SW 1271 (cell line): ENCODE results near the gene ITGB7.

Experiments
- DNase-seq, 2 experiments: peaks; one replicate each; lab custom pipeline; 2025; lab: John Stamatoyannopoulos, UW

ITGB7 gene

GRCh38 chr12:53196486-53196885 is 10.6 kb downstream of the ITGB7 start:
- no peak for DNase-seq

GRCh38 chr12:53195516-53196420 is 11.3 kb downstream of the ITGB7 start:
- DNase-seq = no peak

DNA sequence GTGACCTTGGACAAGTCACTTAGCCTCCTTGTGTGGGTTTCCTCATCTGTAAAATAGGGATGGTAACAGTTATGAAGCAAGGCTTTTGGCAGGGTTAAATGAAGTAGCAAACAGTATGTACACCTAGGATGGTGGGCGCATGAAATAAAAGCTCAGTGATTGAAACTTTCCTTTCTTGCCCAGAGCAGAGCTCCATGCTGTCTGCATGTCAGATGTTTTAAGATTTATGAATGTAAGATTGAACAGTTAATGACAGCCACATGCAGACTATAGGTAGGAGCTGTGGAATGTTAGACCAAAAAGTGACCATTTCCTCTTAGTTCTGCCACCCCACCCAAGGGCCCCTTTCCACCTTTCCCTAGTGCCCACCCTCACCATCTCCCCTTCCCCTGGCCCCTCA is 12.1 kb downstream of the ITGB7 start:
- no peak for DNase-seq

GRCh38 chr12:53193985-53194716 is 12.9 kb downstream of the ITGB7 start:
- DNase-seq = no peak

DNA sequence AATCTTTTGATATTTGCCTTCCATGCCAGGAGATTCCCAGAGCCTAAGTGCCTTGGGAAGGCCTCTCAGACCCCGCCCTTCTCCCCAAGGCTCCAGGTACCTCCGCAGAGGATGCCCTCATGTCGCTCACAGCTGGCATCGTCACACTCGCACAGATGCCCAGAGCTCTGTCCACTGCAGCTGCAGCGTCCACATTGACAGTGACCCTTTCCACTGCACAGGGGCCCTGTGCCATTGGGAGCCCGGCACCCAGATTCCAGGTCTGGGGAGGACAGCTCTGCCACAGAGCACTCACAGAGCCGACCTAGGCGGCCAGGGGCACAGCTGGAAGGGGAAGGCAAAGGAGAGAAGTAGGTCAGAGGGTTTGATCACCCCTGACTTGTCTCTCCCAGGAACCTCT is 14.0 kb downstream of the ITGB7 start:
- DNase-seq = no peak

DNA sequence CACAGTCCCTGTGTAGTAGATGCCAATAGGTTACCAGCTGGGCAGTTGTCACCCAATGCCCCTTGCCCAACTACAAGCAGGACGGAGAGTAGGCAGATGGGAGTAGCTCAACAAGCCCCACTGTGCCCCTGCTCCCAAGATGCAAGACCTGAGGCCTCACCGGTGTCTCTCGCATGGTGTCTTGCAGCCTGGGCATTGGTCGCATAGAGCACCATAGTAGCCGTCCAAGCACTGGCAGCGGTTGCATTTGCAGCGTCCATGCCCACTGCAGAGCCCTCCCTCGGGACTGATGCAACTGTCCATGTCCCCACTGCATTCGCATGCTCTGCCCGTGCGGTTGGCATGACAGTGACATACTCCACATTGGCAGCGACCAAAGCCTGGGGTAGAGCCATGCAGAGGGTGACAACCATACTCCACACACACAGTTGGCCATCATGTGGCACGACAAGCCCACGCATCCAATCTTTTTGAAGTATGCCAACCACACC is 14.5 kb downstream of the ITGB7 start:
- no peak for DNase-seq

DNA sequence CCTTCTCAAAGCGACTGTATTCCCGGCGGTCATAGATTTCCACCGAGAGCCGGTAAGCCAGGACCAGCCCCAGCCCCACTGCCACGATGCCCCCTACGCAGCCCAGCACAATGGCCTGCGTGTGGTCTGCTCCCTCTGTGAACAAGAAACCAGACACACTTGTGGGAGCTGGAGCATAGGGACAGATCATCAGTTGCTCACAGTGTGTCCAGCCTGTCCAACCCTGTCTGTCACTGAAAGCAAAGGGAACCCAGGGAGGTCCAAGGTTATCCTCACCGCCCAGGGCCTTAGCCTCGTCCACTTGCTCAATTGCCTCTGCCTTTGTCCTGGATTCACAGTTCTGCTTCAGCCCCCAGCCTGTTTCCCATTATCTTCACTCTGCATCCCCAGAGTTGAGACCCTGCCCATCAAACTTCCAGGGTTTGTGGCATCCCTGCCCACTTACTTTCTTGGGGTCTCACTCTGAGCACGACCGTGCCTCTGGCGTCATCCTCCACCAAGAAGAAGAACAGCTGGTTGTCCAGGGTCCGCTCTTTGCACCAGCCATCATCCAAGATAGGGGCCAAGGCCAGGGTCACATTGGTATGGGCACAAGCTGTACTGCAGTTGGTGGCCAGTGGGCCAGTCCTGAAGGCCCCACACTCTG is 15.0 kb downstream of the ITGB7 start:
- DNase-seq = no peak

DNA sequence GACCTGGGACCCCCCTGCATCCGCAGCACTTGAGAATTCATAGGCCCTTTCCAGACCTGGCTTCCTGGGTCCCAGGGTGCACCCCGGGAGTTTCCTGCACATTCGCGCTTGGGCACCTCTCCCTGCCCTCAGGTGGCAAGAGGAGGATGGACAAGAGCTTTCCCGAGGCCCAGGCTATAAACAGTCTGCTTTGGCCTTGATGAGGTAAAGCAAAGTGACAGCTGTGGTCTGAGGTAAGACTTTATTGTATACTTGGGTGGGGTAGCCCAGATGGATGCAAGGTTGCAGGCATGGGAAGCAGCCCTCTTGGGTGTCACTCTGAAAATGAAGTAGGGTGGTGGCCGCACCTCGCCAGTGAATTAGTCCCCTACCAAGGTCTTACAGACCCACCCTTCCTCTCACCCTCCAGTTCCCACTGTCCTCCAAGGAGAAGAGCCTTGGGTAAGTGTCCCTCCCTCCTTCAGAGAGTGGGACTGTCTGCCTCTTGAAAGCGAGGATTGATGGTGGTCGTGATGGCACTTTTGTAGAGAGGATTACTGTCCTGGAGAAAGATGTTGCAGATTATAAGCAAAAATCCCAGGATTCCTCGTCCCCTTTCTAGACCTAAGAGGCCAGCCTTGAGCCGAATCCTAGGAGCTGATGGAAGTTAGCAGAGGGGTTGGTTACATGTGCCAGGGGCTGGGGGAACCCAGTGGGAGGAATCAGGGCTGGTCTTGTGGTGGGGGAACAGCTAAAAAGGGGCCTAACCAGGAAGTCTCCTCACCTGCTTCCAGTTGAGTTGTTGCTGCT is 15.8 kb downstream of the ITGB7 start:
- DNase-seq = no peak

GRCh38 chr12:53190108-53190729 is 16.8 kb downstream of the ITGB7 start:
- peak in 1 of 2 experiments; percentile 8 for DNase-seq

- DNase-seq = no peak
Observed at GRCh38 chr12:53187145-53187899, 19.7 kb downstream of the ITGB7 start.

DNA sequence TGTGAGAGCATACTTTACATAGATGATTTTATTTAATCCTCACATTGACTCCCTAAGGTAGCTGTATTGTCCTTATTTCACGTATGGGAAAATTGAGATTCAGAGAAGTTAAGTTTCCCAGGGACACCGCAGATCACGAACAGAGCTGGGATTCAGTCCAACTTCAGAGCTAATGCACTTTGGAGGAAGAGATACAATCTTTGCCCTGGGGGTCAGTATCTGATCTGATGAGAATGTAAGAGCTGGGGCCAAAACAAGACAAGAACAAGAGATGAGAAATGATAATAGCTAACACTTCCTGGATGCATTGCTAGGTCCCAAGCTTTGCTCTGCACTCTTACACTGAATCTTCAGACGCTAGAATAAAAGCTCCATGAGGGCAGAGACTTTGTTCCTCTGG is 20.3 kb downstream of the ITGB7 start:
- DNase-seq = no peak

DNA sequence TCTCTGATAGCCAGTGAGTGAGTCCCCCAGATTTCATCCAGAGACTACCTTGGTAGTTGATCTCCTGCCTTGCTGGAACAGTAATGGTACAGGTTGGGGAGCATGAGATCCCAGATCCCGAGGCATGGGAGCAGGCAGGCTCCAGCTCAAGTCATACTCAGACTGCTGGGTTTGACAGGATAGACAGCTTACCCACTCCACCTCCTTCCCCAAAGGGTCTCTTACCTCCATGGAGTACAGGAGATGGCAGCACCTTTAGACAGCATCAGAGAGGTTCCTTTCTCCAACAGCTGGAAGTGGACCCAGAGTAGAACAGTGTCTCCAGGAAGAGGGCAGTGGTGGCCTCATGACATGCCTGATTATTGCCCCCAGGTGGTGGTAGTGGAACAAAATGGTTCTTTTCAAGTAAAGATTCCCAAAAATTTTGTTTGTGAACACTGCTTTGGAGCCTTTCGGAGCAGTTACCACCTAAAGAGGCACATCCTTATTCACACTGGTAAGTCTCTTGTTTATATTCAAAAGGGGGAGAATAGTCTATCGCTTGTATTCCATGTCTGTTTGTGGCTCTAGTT is 21.4 kb downstream of the ITGB7 start:
- no peak for DNase-seq

GRCh38 chr12:53184828-53185227 is 22.2 kb downstream of the ITGB7 start:
- DNase-seq = no peak

DNA sequence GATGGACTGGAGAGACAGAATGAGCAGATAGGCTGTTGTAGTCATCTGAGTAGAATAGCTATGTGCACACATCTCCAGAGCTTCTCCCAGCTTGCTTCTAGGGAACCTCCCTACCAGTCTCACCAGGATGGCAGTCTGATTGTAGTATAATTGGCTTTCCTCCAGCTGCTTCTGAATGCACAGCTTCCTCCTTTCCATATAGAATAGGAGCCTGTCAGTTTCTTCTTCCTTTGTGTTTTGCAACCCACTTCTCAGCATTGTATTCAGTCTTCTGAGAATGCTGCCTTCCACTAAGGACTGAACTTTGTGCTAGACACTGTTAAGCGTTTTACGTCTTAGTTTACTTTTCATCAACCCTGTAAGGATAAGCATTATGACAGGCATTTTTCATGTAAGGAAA is 24.1 kb downstream of the ITGB7 start:
- no peak for DNase-seq

GRCh38 chr12:53181935-53182334 is 25.1 kb downstream of the ITGB7 start:
- DNase-seq = no peak

- peak; percentile 52 to 75 for DNase-seq
Observed at GRCh38 chr12:53180931-53181645, 26.0 kb downstream of the ITGB7 start.

- peak; percentile 97 to 98 for DNase-seq
Observed at GRCh38 chr12:53180220-53180930, 26.7 kb downstream of the ITGB7 start, which contains the start of the genes CSAD and ZNF740. Gene CSAD (minus strand): TSS chr12:53180925. CDS start chr12:53173470, 7,455 bp downstream. Gene ZNF740 (plus strand): TSS chr12:53180722. CDS start chr12:53181984, 1,262 bp downstream.

DNA sequence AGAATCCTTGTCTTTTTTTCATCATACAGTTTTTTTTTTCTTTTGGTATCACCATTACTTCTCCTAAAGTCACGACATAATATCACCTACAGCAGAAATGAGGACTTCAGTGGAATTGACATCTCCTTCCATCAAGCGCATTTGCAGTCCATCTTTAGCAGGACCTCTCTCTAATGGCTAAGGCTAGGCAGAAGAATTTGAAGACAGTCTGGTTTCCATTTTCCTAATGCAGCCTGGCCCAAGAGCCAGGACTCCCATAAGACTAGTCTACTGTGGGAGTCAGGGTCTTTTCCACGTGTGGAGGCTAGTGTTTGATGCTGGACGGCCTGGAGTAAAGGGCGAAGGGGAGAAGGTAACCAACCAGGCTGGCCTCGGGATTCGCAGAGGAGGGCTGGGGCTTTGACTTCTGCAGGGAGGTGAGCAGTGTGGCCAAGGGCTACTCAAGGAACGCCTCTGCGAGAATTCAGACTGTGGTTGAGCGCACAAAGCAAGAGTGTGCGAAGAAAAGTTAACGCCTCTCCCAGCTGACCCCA is 27.3 kb downstream of the ITGB7 start:
- peak in 1 of 2 experiments; percentile 67 for DNase-seq
